B cell (primary cell): ENCODE data around the gene ZMIZ1. TPM values are rescaled to one million over a fixed set of nuclear protein-coding genes. Genes with fewer than 3 reads are reported as not detected.

ENCODE experiments used
- ATAC-seq: fragments of 200-7000 bp; cut with Tn5 transposase; one replicate; pipeline ENCODE4 v1.10.0; 2021; ENCODE audit warnings: low read depth, mild to moderate bottlenecking, moderate number of reproducible peaks, moderate library complexity
- CTCF ChIA-PET: fragments of 350-600 bp; sonication (Branson Sonifier 250); formaldehyde crosslinking; loops from one replicate; lab custom pipeline; 2021; ENCODE audit warnings: antibody characterized with exemption, inconsistent platforms; lab: Charles Lee
- POLR2A ChIA-PET: fragments of 350-600 bp; sonication (Branson Sonifier 250); formaldehyde crosslinking; loops from one replicate; lab custom pipeline; 2021; ENCODE audit warnings: antibody characterized with exemption; lab: Charles Lee
- DNase-seq: peaks from one replicate; pipeline ENCODE4 v3.0.0; 2013
- H2AFZ ChIP-seq: 2 replicates; pipeline ENCODE4 v1.6.1; 2012; ENCODE audit warnings: mild to moderate bottlenecking, low read depth, low read length; ENCODE audit not compliant: insufficient read depth, poor library complexity, severe bottlenecking
- H3K27ac ChIP-seq, 2 donors: 1 replicate in 1 of 2; 2 replicates in 1 of 2; pipeline ENCODE4 v1.5.1; 2012 to 2013; ENCODE audit warnings: low read length in 2 of 2, mild to moderate bottlenecking in 2 of 2, moderate library complexity in 1 of 2
- H3K27me3 ChIP-seq, 4 experiments: fragments of 200-600 bp in 1 of 4; sonication (generic) in 1 of 4; replicated peaks in 1 of 4; 1 replicate in 2 of 4; 2 replicates in 2 of 4; pipeline versions ENCODE4 v1.6.1 to v1.7.0; 2013 to 2016; ENCODE audit warnings: low read length in 3 of 4, mild to moderate bottlenecking in 2 of 4, mixed read lengths in 1 of 4, moderate library complexity in 1 of 4; ENCODE audit not compliant: insufficient read depth in 4 of 4, control insufficient read depth in 3 of 4; ENCODE audit errors: control extremely low read depth in 1 of 4
- H3K36me3 ChIP-seq, 2 experiments: replicated peaks in 1 of 2; 1 replicate in 1 of 2; 2 replicates in 1 of 2; pipeline versions ENCODE4 v1.6.1 to v1.7.1; 2013; ENCODE audit warnings: low read length in 1 of 2; ENCODE audit not compliant: insufficient read depth in 2 of 2, control insufficient read depth in 1 of 2; ENCODE audit errors: control extremely low read depth in 1 of 2, extremely low read depth in 1 of 2
- H3K4me1 ChIP-seq, 2 donors: fragments of 200-600 bp in 1 of 2; sonication (generic) in 1 of 2; 1 replicate in 1 of 2; 2 replicates in 1 of 2; pipeline versions ENCODE4 v1.5.1 to v1.6.1; 2013 to 2017; ENCODE audit warnings: low read length in 2 of 2; ENCODE audit not compliant: control insufficient read depth in 2 of 2, insufficient read depth in 2 of 2
- H3K4me2 ChIP-seq: replicated peaks from 2 replicates; pipeline ENCODE3; 2012; ENCODE audit warnings: mild to moderate bottlenecking, low read depth, low read length; ENCODE audit not compliant: poor library complexity, severe bottlenecking
- H3K4me3 ChIP-seq, 5 experiments: fragments of 200-600 bp in 1 of 5; sonication (generic) in 1 of 5; 1 replicate in 3 of 5; 2 replicates in 2 of 5; pipeline versions ENCODE4 v1.5.1 to v1.7.0; 2011 to 2016; ENCODE audit warnings: low read length in 4 of 5, mild to moderate bottlenecking in 4 of 5, low read depth in 2 of 5, control low read depth in 1 of 5, moderate library complexity in 1 of 5; ENCODE audit not compliant: insufficient read depth in 1 of 5; ENCODE audit errors: control extremely low read depth in 1 of 5, extremely low read depth in 1 of 5
- H3K79me2 ChIP-seq: fragments of 200-600 bp; sonication (generic); one replicate; pipeline ENCODE4 v1.6.0; 2016; ENCODE audit warnings: low read length; ENCODE audit not compliant: control insufficient read depth, insufficient read depth
- H3K9ac ChIP-seq: fragments of 200-600 bp; sonication (generic); 2 replicates; pipeline ENCODE4 v1.6.1; 2017; ENCODE audit warnings: mild to moderate bottlenecking, low read length, moderate library complexity
- H3K9me3 ChIP-seq, 3 donors: one replicate each; pipeline versions ENCODE4 v1.6.1 to v1.7.1; 2013; ENCODE audit warnings: low read length in 2 of 3; ENCODE audit not compliant: control insufficient read depth in 2 of 3, insufficient read depth in 1 of 3; ENCODE audit errors: control extremely low read depth in 1 of 3
- H4K20me1 ChIP-seq: 2 replicates; pipeline ENCODE4 v1.6.0; 2012; ENCODE audit warnings: mild to moderate bottlenecking, low read length; ENCODE audit not compliant: insufficient read depth, control insufficient read depth, poor library complexity, severe bottlenecking
- H3K27ac Mint-ChIP-seq: one replicate; pipeline ENCODE4 v1.8.0; 2021; ENCODE audit warnings: mixed read lengths
- H3K27me3 Mint-ChIP-seq: one replicate; pipeline ENCODE4 v1.8.0; 2021; ENCODE audit warnings: mixed read lengths
- H3K4me1 Mint-ChIP-seq: one replicate; pipeline ENCODE4 v1.8.0; 2021; ENCODE audit warnings: mixed read lengths
- H3K4me3 Mint-ChIP-seq: one replicate; pipeline ENCODE4 v1.8.0; 2021; ENCODE audit warnings: mixed read lengths
- H3K9me3 Mint-ChIP-seq: one replicate; pipeline ENCODE4 v1.8.0; 2022; ENCODE audit warnings: mixed read lengths; ENCODE audit not compliant: insufficient read depth
- CTCF ChIP-seq: fragments of 200-600 bp; IDR thresholded peaks from one replicate; pipeline ENCODE4 v1.8.0; 2022; ENCODE audit warnings: antibody characterized with exemption, mild to moderate bottlenecking
- EZH2 ChIP-seq: IDR thresholded peaks from 2 replicates; pipeline ENCODE4 v1.6.1; 2012; ENCODE audit warnings: borderline replicate concordance, low read depth, mild to moderate bottlenecking, moderate library complexity, low read length; ENCODE audit not compliant: insufficient read depth, poor library complexity, severe bottlenecking
- WGBS: methylation state at CpG from one replicate; pipeline ENCODE4 v1.1.5; 2013; ENCODE audit warnings: missing lambda C conversion rate; ENCODE audit not compliant: insufficient coverage; 5-methylcytosine and 5-hydroxymethylcytosine counted together
- intact Hi-C: fragments of 100-400 bp; cut with micrococcal nuclease; formaldehyde crosslinking; loops from one replicate; pipeline ENCODE4 v1.10.0; 2022
- polyA plus RNA-seq: library from polyadenylated mRNA; depleted of rRNA; stranded (reverse); fragments of >200 nt; gene quantifications from 2 replicates; pipeline ENCODE4 v1.2.3, GENCODE V29; 2012
- total RNA-seq, 2 donors: library from RNA; stranded (reverse); fragments of 120-200 nt in 1 of 2; gene quantifications; 1 replicate in 1 of 2; 2 replicates in 1 of 2; pipeline versions ENCODE4 v1.2.3 to v1.2.4, GENCODE V29; 2013 to 2022

ZMIZ1 gene
- total and polyA plus RNA-seq, 2 donors (not counting 1 experiment from before 2014, with no cell fraction given): 14.3 to 64.9 TPM

- Histone ChIP-seq H3K36me3 (peaks cover 0 to 25% of the 10 kb centered on the region in 2 experiments), H3K4me3 (no peak overlapping the region), H3K27me3 (no peaks in the 10 kb centered on the region), H3K27ac (no peak overlapping the region), H3K4me2 (no peak overlapping the region), H4K20me1 (no peaks in the 10 kb centered on the region), H3K79me2 (peaks cover 42% of the 10 kb centered on the region), H3K9me3 (no peaks in the 10 kb centered on the region), H3K4me1 (peaks cover 45 to 62% of the 10 kb centered on the region in 2 donors), H2AFZ (no peak overlapping the region), H3K9ac (no peak overlapping the region)
- no peaks in the 10 kb centered on the region for H3K27me3 Mint-ChIP-seq
- no peak for ATAC-seq
- POLR2A ChIA-PET: interaction anchor here (0.6 to 1.3 kb wide), 3 partner anchors 8 to 46 kb away, joined by 3 to 4 read pairs (median 3); no protein-coding TSS in a partner anchor
- intact Hi-C loops: loop anchor here (2.0 to 10.0 kb wide), 2 partner anchors 29 to 157 kb away; partner anchors contain the start of gene ZCCHC24
- H3K4me1 Mint-ChIP-seq: peaks cover 73% of the 10 kb centered on the region
- no peak for DNase-seq
- H3K27ac Mint-ChIP-seq: peak overlapping the region; percentile 86
- TF ChIP-seq CTCF: no peak
- CTCF ChIA-PET: interaction anchor here (0.7 to 2.1 kb wide), 5 partner anchors 21 to 159 kb away, joined by 3 to 9 read pairs (median 3); no protein-coding TSS in a partner anchor
- no peak overlapping the region for H3K4me3 Mint-ChIP-seq
- no peaks in the 10 kb centered on the region for H3K9me3 Mint-ChIP-seq
- WGBS: 90% methylated on average over 14 of the region's 15 CpGs
Observed at GRCh38 chr10:79287973-79288723, 219.4 kb downstream of the ZMIZ1 start.

GRCh38 chr10:79289801-79290200 is 221.0 kb downstream of the ZMIZ1 start:
- H2AFZ ChIP-seq: no peak overlapping the region
- Mint-ChIP-seq H3K27me3 (no peaks in the 10 kb centered on the region), H3K4me1 (peaks cover 71% of the 10 kb centered on the region), H3K9me3 (no peaks in the 10 kb centered on the region), H3K27ac (peak overlapping the region; percentile 71), H3K4me3 (no peak overlapping the region)
- no peak for DNase-seq
- H4K20me1 ChIP-seq: no peaks in the 10 kb centered on the region
- POLR2A ChIA-PET: no interaction called here
- H3K4me3 ChIP-seq: no peak overlapping the region
- no peak overlapping the region for H3K27ac ChIP-seq
- H3K9ac ChIP-seq: no peak overlapping the region
- CTCF ChIA-PET: interaction anchor here (1.0 kb wide), 1 partner anchor 27 kb away, joined by 4 read pairs; no protein-coding TSS in a partner anchor
- ATAC-seq: no peak
- peaks cover 40 to 62% of the 10 kb centered on the region in 2 donors for H3K4me1 ChIP-seq
- H3K27me3 ChIP-seq: no peaks in the 10 kb centered on the region
- peaks cover 36% of the 10 kb centered on the region for H3K79me2 ChIP-seq
- TF ChIP-seq EZH2 (no peak), CTCF (no peak)
- no peaks in the 10 kb centered on the region for H3K9me3 ChIP-seq
- WGBS: 96% methylated on average over 6 of the region's 6 CpGs
- H3K36me3 ChIP-seq: peaks cover 0 to 29% of the 10 kb centered on the region in 2 experiments
- no peak overlapping the region for H3K4me2 ChIP-seq
- intact Hi-C loops: loop anchor here (10.0 kb wide), 1 partner anchor 155 kb away; the partner anchor contains the start of gene ZCCHC24
